ENCODE data around the gene SLC25A4. TPM values are rescaled to one million over a fixed set of nuclear protein-coding genes. Genes with fewer than 3 reads are reported as not detected.
"Not testable (repeated sequence)": the region's sequence is repeated elsewhere in the genome, so short reads cannot be mapped to it uniquely, and the experiment has no call there.

SLC25A4 gene
- total and polyA plus RNA-seq, 5 donors from 2014 or later: 2.5 to 8.8 (median 6.6) TPM

GRCh38 chr4:185101354-185101890 lies 41.6 kb upstream of the SLC25A4 start:
- Mint-ChIP-seq H3K27ac (no peak overlapping the region), H3K4me3 (no peak overlapping the region), H3K9me3 (no peaks in the 10 kb centered on the region), H3K27me3 (peaks cover 38% of the 10 kb centered on the region), H3K36me3 (no peaks in the 10 kb centered on the region), H3K4me1 (no peaks in the 10 kb centered on the region)
- Histone ChIP-seq H3K36me3 (ENCODE audit: control insufficient read depth, insufficient read depth, low read length) (no peaks in the 10 kb centered on the region), H3K4me1 (ENCODE audit: control insufficient read depth, insufficient read depth, low read length, poor library complexity, severe bottlenecking) (no peaks in the 10 kb centered on the region), H3K4me3 (ENCODE audit: low read depth, low read length) (no peak overlapping the region), H3K9me3 (ENCODE audit: control insufficient read depth in 2 of 2, low read length in 2 of 2) (no peaks in the 10 kb centered on the region), H3K27ac (ENCODE audit: insufficient read depth, low read length, poor library complexity, severe bottlenecking) (no peak overlapping the region), H3K27me3 (ENCODE audit: control insufficient read depth, insufficient read depth, low read length) (peaks cover 4% of the 10 kb centered on the region)
- ATAC-seq (ENCODE audit: low read depth in 2 of 2) (no peak), DNase-seq (no peak)

- no peaks in the 10 kb centered on the region for H3K4me1 ChIP-seq (ENCODE audit: control insufficient read depth, insufficient read depth, low read length, poor library complexity, severe bottlenecking)
- no peak overlapping the region for H3K27ac ChIP-seq (ENCODE audit: insufficient read depth, low read length, poor library complexity, severe bottlenecking)
- Mint-ChIP-seq H3K4me3 (no peak overlapping the region), H3K4me1 (no peaks in the 10 kb centered on the region), H3K36me3 (no peaks in the 10 kb centered on the region), H3K27me3 (peaks cover 38% of the 10 kb centered on the region), H3K27ac (no peak overlapping the region), H3K9me3 (no peaks in the 10 kb centered on the region)
- H3K9me3 ChIP-seq (ENCODE audit: control insufficient read depth in 2 of 2, low read length in 2 of 2): no peaks in the 10 kb centered on the region
- peaks cover 4% of the 10 kb centered on the region for H3K27me3 ChIP-seq (ENCODE audit: control insufficient read depth, insufficient read depth, low read length)
- H3K4me3 ChIP-seq (ENCODE audit: low read depth, low read length): no peak overlapping the region
- no peaks in the 10 kb centered on the region for H3K36me3 ChIP-seq (ENCODE audit: control insufficient read depth, insufficient read depth, low read length)
- ATAC-seq (ENCODE audit: low read depth in 2 of 2) (no peak), DNase-seq (no peak)
These were observed 38.3 kb upstream of the SLC25A4 start for GRCh38 chr4:185104733-185105132.

- no peaks in the 10 kb centered on the region for H3K9me3 ChIP-seq (ENCODE audit: control insufficient read depth in 2 of 2, low read length in 2 of 2)
- Mint-ChIP-seq H3K36me3 (no peaks in the 10 kb centered on the region), H3K27ac (no peak overlapping the region), H3K9me3 (peaks cover 0 to 2% (median 0%) of the 10 kb centered on the region in 7 donors), H3K4me3 (no peak overlapping the region), H3K4me1 (no peaks in the 10 kb centered on the region), H3K27me3 (peaks cover 40% of the 10 kb centered on the region)
- ATAC-seq (ENCODE audit: low read depth in 2 of 2) (no peak), DNase-seq (no peak)
- peaks cover 4% of the 10 kb centered on the region for H3K27me3 ChIP-seq (ENCODE audit: control insufficient read depth, insufficient read depth, low read length)
- H3K4me1 ChIP-seq (ENCODE audit: control insufficient read depth, insufficient read depth, low read length, poor library complexity, severe bottlenecking): no peaks in the 10 kb centered on the region
- no peak overlapping the region for H3K27ac ChIP-seq (ENCODE audit: insufficient read depth, low read length, poor library complexity, severe bottlenecking)
- H3K4me3 ChIP-seq (ENCODE audit: low read depth, low read length): no peak overlapping the region
- no peaks in the 10 kb centered on the region for H3K36me3 ChIP-seq (ENCODE audit: control insufficient read depth, insufficient read depth, low read length)
These were observed 36.7 kb upstream of the SLC25A4 start for GRCh38 chr4:185106353-185106752.

- H3K4me1 Mint-ChIP-seq; H3K27ac Mint-ChIP-seq; DNase-seq; H3K4me1 ChIP-seq (ENCODE audit: control insufficient read depth, insufficient read depth, low read length, poor library complexity, severe bottlenecking); H3K27me3 ChIP-seq (ENCODE audit: control insufficient read depth, insufficient read depth, low read length); H3K9me3 Mint-ChIP-seq; ATAC-seq (ENCODE audit: low read depth in 2 of 2); H3K4me3 Mint-ChIP-seq; H3K27ac ChIP-seq (ENCODE audit: insufficient read depth, low read length, poor library complexity, severe bottlenecking); H3K36me3 ChIP-seq (ENCODE audit: control insufficient read depth, insufficient read depth, low read length); H3K4me3 ChIP-seq (ENCODE audit: low read depth, low read length); H3K36me3 Mint-ChIP-seq; H3K9me3 ChIP-seq (ENCODE audit: control insufficient read depth in 2 of 2, low read length in 2 of 2): not testable (repeated sequence)
- peaks cover 34% of the 10 kb centered on the region for H3K27me3 Mint-ChIP-seq
These were observed 35.5 kb upstream of the SLC25A4 start for GRCh38 chr4:185107574-185107973.

- H3K4me1 ChIP-seq (ENCODE audit: control insufficient read depth, insufficient read depth, low read length, poor library complexity, severe bottlenecking): no peaks in the 10 kb centered on the region
- H3K9me3 ChIP-seq (ENCODE audit: control insufficient read depth in 2 of 2, low read length in 2 of 2): no peaks in the 10 kb centered on the region
- no peaks in the 10 kb centered on the region for H3K36me3 Mint-ChIP-seq
- H3K4me3 Mint-ChIP-seq: peak overlapping the region in 1 of 4 donors; percentile 53
- H3K27ac ChIP-seq (ENCODE audit: insufficient read depth, low read length, poor library complexity, severe bottlenecking): no peak overlapping the region
- no peaks in the 10 kb centered on the region for H3K4me1 Mint-ChIP-seq
- H3K9me3 Mint-ChIP-seq: peaks cover 0 to 2% (median 0%) of the 10 kb centered on the region in 7 donors
- peaks cover 36% of the 10 kb centered on the region for H3K27me3 Mint-ChIP-seq
- no peaks in the 10 kb centered on the region for H3K36me3 ChIP-seq (ENCODE audit: control insufficient read depth, insufficient read depth, low read length)
- peaks cover 4% of the 10 kb centered on the region for H3K27me3 ChIP-seq (ENCODE audit: control insufficient read depth, insufficient read depth, low read length)
- DNase-seq (no peak), ATAC-seq (ENCODE audit: low read depth in 2 of 2) (no peak)
- no peak overlapping the region for H3K27ac Mint-ChIP-seq
- H3K4me3 ChIP-seq (ENCODE audit: low read depth, low read length): no peak overlapping the region
These were observed 34.9 kb upstream of the SLC25A4 start for GRCh38 chr4:185108185-185108584.

GRCh38 chr4:185108669-185109068 lies 34.4 kb upstream of the SLC25A4 start:
- Histone ChIP-seq H3K4me3 (ENCODE audit: low read depth, low read length) (no peak overlapping the region), H3K27ac (ENCODE audit: insufficient read depth, low read length, poor library complexity, severe bottlenecking) (no peak overlapping the region), H3K36me3 (ENCODE audit: control insufficient read depth, insufficient read depth, low read length) (no peaks in the 10 kb centered on the region), H3K9me3 (ENCODE audit: control insufficient read depth in 2 of 2, low read length in 2 of 2) (no peaks in the 10 kb centered on the region), H3K27me3 (ENCODE audit: control insufficient read depth, insufficient read depth, low read length) (peaks cover 4% of the 10 kb centered on the region), H3K4me1 (ENCODE audit: control insufficient read depth, insufficient read depth, low read length, poor library complexity, severe bottlenecking) (no peaks in the 10 kb centered on the region)
- ATAC-seq (ENCODE audit: low read depth in 2 of 2) (no peak), DNase-seq (no peak)
- no peaks in the 10 kb centered on the region for H3K4me1 Mint-ChIP-seq
- H3K9me3 Mint-ChIP-seq: peaks cover 0 to 2% (median 0%) of the 10 kb centered on the region in 7 donors
- no peaks in the 10 kb centered on the region for H3K36me3 Mint-ChIP-seq
- H3K4me3 Mint-ChIP-seq: peak overlapping the region in 1 of 4 donors; percentile 53
- no peak overlapping the region for H3K27ac Mint-ChIP-seq
- peaks cover 32% of the 10 kb centered on the region for H3K27me3 Mint-ChIP-seq

- ATAC-seq (ENCODE audit: low read depth in 2 of 2) (no peak), DNase-seq (no peak)
- Mint-ChIP-seq H3K27me3 (peaks cover 36% of the 10 kb centered on the region), H3K4me3 (no peak overlapping the region), H3K27ac (no peak overlapping the region), H3K36me3 (no peaks in the 10 kb centered on the region), H3K9me3 (peaks cover 0 to 2% (median 0%) of the 10 kb centered on the region in 7 donors), H3K4me1 (no peaks in the 10 kb centered on the region)
- Histone ChIP-seq H3K27ac (ENCODE audit: insufficient read depth, low read length, poor library complexity, severe bottlenecking) (no peak overlapping the region), H3K9me3 (ENCODE audit: control insufficient read depth in 2 of 2, low read length in 2 of 2) (no peaks in the 10 kb centered on the region), H3K27me3 (ENCODE audit: control insufficient read depth, insufficient read depth, low read length) (peaks cover 7% of the 10 kb centered on the region), H3K4me3 (ENCODE audit: low read depth, low read length) (no peak overlapping the region), H3K4me1 (ENCODE audit: control insufficient read depth, insufficient read depth, low read length, poor library complexity, severe bottlenecking) (no peaks in the 10 kb centered on the region), H3K36me3 (ENCODE audit: control insufficient read depth, insufficient read depth, low read length) (no peaks in the 10 kb centered on the region)
These were observed 33.3 kb upstream of the SLC25A4 start for GRCh38 chr4:185109736-185110135.

- no peak overlapping the region for H3K4me3 ChIP-seq (ENCODE audit: low read depth, low read length)
- DNase-seq (no peak), ATAC-seq (ENCODE audit: low read depth in 2 of 2) (no peak)
- no peaks in the 10 kb centered on the region for H3K4me1 Mint-ChIP-seq
- no peaks in the 10 kb centered on the region for H3K9me3 ChIP-seq (ENCODE audit: control insufficient read depth in 2 of 2, low read length in 2 of 2)
- H3K27ac Mint-ChIP-seq: no peak overlapping the region
- peaks cover 8% of the 10 kb centered on the region for H3K27me3 ChIP-seq (ENCODE audit: control insufficient read depth, insufficient read depth, low read length)
- no peaks in the 10 kb centered on the region for H3K36me3 Mint-ChIP-seq
- peaks cover 36% of the 10 kb centered on the region for H3K27me3 Mint-ChIP-seq
- no peak overlapping the region for H3K27ac ChIP-seq (ENCODE audit: insufficient read depth, low read length, poor library complexity, severe bottlenecking)
- H3K9me3 Mint-ChIP-seq: peaks cover 0 to 2% (median 0%) of the 10 kb centered on the region in 7 donors
- no peak overlapping the region for H3K4me3 Mint-ChIP-seq
- no peaks in the 10 kb centered on the region for H3K36me3 ChIP-seq (ENCODE audit: control insufficient read depth, insufficient read depth, low read length)
- no peaks in the 10 kb centered on the region for H3K4me1 ChIP-seq (ENCODE audit: control insufficient read depth, insufficient read depth, low read length, poor library complexity, severe bottlenecking)
These were observed 32.7 kb upstream of the SLC25A4 start for GRCh38 chr4:185110375-185110823.
